Peyer's patch (tissue), 4 donors: Measurements from ENCODE around the gene RPA3.

Source experiments
- POLR2A ChIP-seq, 2 donors: fragments of 450-650 bp; IDR thresholded peaks; one replicate each; pipeline ENCODE4 v1.5.1; 2017; ENCODE audit warnings: antibody characterized with exemption in 2 of 2, mild to moderate bottlenecking in 2 of 2, moderate library complexity in 2 of 2
- TF ChIP-seq, protein P1 (sequence below), 6 experiments: fragments of 450-650 bp in 4 of 6; fragments of 200-600 bp in 2 of 6; sonication (generic) in 1 of 6; IDR thresholded peaks; one replicate each; pipeline ENCODE4 v1.5.1; 2017 to 2019; ENCODE audit warnings: antibody characterized with exemption in 6 of 6, mild to moderate bottlenecking in 3 of 6, moderate library complexity in 1 of 6

DNA sequence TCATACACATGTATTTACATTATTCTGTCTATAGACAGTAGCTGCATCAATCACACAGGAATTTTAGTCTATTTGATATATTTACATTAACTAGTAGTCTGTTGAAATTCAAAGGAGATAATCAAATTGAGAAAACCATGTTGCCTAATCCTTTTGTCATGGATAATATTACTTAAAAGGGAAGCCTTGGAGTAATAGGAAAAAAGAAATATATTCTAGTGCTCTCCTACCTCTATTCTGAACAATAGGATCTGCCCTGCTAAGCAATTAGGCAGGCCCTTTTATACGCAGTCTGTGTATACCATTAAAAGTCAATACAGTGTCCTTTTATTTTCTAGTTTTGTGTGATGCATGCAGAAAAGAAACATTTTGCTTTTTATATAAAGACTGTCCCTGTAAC is 53.4 kb downstream of the RPA3 start:
- no peak for TF ChIP-seq POLR2A (IDR thresholded peaks at IDR 0.05)
- TF ChIP-seq, protein P1, sequence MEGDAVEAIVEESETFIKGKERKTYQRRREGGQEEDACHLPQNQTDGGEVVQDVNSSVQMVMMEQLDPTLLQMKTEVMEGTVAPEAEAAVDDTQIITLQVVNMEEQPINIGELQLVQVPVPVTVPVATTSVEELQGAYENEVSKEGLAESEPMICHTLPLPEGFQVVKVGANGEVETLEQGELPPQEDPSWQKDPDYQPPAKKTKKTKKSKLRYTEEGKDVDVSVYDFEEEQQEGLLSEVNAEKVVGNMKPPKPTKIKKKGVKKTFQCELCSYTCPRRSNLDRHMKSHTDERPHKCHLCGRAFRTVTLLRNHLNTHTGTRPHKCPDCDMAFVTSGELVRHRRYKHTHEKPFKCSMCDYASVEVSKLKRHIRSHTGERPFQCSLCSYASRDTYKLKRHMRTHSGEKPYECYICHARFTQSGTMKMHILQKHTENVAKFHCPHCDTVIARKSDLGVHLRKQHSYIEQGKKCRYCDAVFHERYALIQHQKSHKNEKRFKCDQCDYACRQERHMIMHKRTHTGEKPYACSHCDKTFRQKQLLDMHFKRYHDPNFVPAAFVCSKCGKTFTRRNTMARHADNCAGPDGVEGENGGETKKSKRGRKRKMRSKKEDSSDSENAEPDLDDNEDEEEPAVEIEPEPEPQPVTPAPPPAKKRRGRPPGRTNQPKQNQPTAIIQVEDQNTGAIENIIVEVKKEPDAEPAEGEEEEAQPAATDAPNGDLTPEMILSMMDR (IDR thresholded peaks at IDR 0.05) = no peak
